ENCODE measurements around the gene KCNMB2.

DNA sequence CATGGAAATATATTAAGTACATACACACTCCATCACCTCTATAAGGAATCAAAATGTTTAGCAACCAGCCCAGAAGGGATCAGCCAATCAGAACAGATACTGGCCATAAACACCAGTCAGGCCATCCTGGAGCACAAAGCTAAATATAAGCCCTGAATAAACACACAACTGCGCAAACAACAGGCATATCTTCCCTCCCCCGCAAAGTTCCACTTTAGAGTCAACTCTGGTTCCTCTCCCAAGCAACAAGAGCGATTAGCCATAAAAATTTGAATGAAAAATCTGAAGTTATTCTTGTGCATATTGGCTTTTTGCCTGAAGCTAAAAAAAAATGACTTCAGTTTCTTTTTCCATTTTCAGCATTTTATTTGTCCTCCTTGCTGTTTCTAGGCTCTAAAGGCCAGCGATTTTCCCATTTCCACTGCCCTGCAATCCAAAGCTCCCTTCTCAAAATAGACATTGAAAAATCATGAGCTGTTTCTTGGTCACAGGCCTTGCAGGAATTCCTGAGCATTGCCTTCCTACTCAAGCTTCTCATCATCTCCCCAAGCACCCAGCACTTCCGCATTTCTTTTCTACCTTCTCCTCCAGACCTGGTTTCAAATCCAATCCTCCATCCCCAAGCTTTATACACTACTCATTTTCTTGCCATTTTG is 287.5 kb downstream of the KCNMB2 start:
- TF ChIP-seq, protein P1, sequence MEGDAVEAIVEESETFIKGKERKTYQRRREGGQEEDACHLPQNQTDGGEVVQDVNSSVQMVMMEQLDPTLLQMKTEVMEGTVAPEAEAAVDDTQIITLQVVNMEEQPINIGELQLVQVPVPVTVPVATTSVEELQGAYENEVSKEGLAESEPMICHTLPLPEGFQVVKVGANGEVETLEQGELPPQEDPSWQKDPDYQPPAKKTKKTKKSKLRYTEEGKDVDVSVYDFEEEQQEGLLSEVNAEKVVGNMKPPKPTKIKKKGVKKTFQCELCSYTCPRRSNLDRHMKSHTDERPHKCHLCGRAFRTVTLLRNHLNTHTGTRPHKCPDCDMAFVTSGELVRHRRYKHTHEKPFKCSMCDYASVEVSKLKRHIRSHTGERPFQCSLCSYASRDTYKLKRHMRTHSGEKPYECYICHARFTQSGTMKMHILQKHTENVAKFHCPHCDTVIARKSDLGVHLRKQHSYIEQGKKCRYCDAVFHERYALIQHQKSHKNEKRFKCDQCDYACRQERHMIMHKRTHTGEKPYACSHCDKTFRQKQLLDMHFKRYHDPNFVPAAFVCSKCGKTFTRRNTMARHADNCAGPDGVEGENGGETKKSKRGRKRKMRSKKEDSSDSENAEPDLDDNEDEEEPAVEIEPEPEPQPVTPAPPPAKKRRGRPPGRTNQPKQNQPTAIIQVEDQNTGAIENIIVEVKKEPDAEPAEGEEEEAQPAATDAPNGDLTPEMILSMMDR (conservative IDR thresholded peaks at IDR 0.05 in 1 of 2, IDR thresholded peaks at IDR 0.05 in 1 of 2; ENCODE audit: low read depth in 1 of 2, low read length in 2 of 2), result no peak
- TF ChIP-seq EZH2 (IDR thresholded peaks at IDR 0.05; ENCODE audit: low read length, missing control alignments), result no peak

All from fibroblast of lung (primary cell).